HepG2 (cell line): Measurements from ENCODE around the gene NXPE3. TPM values are rescaled to one million over a fixed set of nuclear protein-coding genes. Genes with fewer than 3 reads are reported as not detected.

Experiments used
- HNRNPUL1 ChIP-seq: fragments of 200-400 bp; formaldehyde crosslinking; IDR thresholded peaks from 2 replicates; pipeline ENCODE4 v1.6.1; 2017; ENCODE audit warnings: low read depth, mild to moderate bottlenecking, low read length, moderate library complexity
- MAZ ChIP-seq, 2 experiments: sonication (generic) in 1 of 2; formaldehyde crosslinking in 1 of 2; IDR thresholded peaks; 2 replicates each; pipeline versions ENCODE4 v1.5.0 to v1.6.1; 2012 to 2020; ENCODE audit warnings: low read depth in 2 of 2, mild to moderate bottlenecking in 2 of 2, borderline replicate concordance in 1 of 2, improper control_type of control experiment in 1 of 2, low read length in 1 of 2, missing genetic modification reagents in 1 of 2, moderate library complexity in 1 of 2
- RBFOX2 ChIP-seq: fragments of 200-400 bp; formaldehyde crosslinking; IDR thresholded peaks from 2 replicates; pipeline ENCODE4 v1.6.1; 2017; ENCODE audit warnings: low read depth, mild to moderate bottlenecking, low read length
- RCOR2 ChIP-seq: IDR thresholded peaks from 2 replicates; pipeline ENCODE4 v1.6.1; 2016; ENCODE audit warnings: missing biosample characterization, missing genetic modification reagents
- REXO4 ChIP-seq: sonication (generic); formaldehyde crosslinking; IDR thresholded peaks from 2 replicates; pipeline ENCODE4 v1.8.0; 2022; ENCODE audit warnings: missing genetic modification reagents, mild to moderate bottlenecking, borderline replicate concordance
- TSC22D2 ChIP-seq: sonication (generic); formaldehyde crosslinking; IDR thresholded peaks from 2 replicates; pipeline ENCODE4 v1.5.1; 2020; ENCODE audit warnings: missing genetic modification reagents, mild to moderate bottlenecking, borderline replicate concordance
- XRCC5 ChIP-seq: fragments of 200-400 bp; formaldehyde crosslinking; optimal IDR thresholded peaks from 2 replicates; pipeline ENCODE3; 2017; ENCODE audit warnings: mild to moderate bottlenecking, low read length
- ZBTB20 ChIP-seq: sonication (generic); formaldehyde crosslinking; IDR thresholded peaks from 2 replicates; pipeline ENCODE4 v1.8.1; 2023; ENCODE audit warnings: missing genetic modification reagents, low read depth, mild to moderate bottlenecking, borderline replicate concordance
- ZNF3 ChIP-seq: IDR thresholded peaks from 2 replicates; pipeline ENCODE4 v1.7.0; 2017; ENCODE audit warnings: inconsistent platforms
- ZNF337 ChIP-seq: sonication (generic); formaldehyde crosslinking; IDR thresholded peaks from 2 replicates; pipeline ENCODE4 v1.5.1; 2020; ENCODE audit warnings: missing genetic modification reagents, low read depth, mild to moderate bottlenecking, borderline replicate concordance
- ZNF33A ChIP-seq: sonication (generic); formaldehyde crosslinking; IDR thresholded peaks from 2 replicates; pipeline ENCODE4 v1.5.1; 2020; ENCODE audit warnings: missing genetic modification reagents, mild to moderate bottlenecking, moderate library complexity, borderline replicate concordance
- ZNF446 ChIP-seq: sonication (generic); formaldehyde crosslinking; IDR thresholded peaks from 2 replicates; pipeline ENCODE4 v1.5.0; 2020; ENCODE audit warnings: mild to moderate bottlenecking, missing genetic modification reagents
- ZNF614 ChIP-seq: IDR thresholded peaks from 2 replicates; pipeline ENCODE4 v1.6.1; 2018; ENCODE audit warnings: missing biosample characterization, missing genetic modification reagents, inconsistent platforms, borderline replicate concordance
- ZNF879 ChIP-seq: sonication (generic); formaldehyde crosslinking; IDR thresholded peaks from 2 replicates; pipeline ENCODE4 v1.8.1; 2023; ENCODE audit warnings: missing genetic modification reagents
- ZNF883 ChIP-seq: sonication (generic); formaldehyde crosslinking; IDR thresholded peaks from 2 replicates; pipeline ENCODE4 v1.5.1; 2020; ENCODE audit warnings: mild to moderate bottlenecking, missing genetic modification reagents; ENCODE audit errors: not compliant biosample characterization
- polyA plus RNA-seq, 8 experiments: library from polyadenylated mRNA; depleted of rRNA in 3 of 8; stranded (reverse) in 7 of 8; unstranded in 1 of 8; fragments of >200 nt; fragmentation: Illumina TruSeq in 4 of 8; extraction: Trizol in 4 of 8; gene quantifications; 2 replicates each; pipeline versions ENCODE4 v1.2.1 to v1.2.3, GENCODE V29; 2011 to 2016; ENCODE audit warnings: low read depth in 4 of 8, missing spikeins in 1 of 8, mixed read lengths in 1 of 8; ENCODE audit not compliant: insufficient read depth in 1 of 8
- total RNA-seq, 5 experiments: library from RNA; depleted of rRNA; stranded (reverse); fragments of >200 nt; fragmentation: Illumina TruSeq; extraction: Trizol; gene quantifications; 2 replicates each; pipeline ENCODE4 v1.2.3, GENCODE V29; 2016; ENCODE audit warnings: low read depth in 1 of 5
- TF ChIP-seq, protein P1 (sequence below): sonication (generic); formaldehyde crosslinking; IDR thresholded peaks from 2 replicates; pipeline ENCODE4 v1.4.0; 2020; ENCODE audit warnings: missing genetic modification reagents, mild to moderate bottlenecking, borderline replicate concordance
- TF ChIP-seq, protein P2 (sequence below): sonication (generic); formaldehyde crosslinking; IDR thresholded peaks from 2 replicates; pipeline ENCODE4 v1.9.0; 2021; ENCODE audit warnings: missing genetic modification reagents, borderline replicate concordance
- TF ChIP-seq, protein P3 (sequence below): sonication (generic); formaldehyde crosslinking; IDR thresholded peaks from 2 replicates; pipeline ENCODE4 v1.5.1; 2020; ENCODE audit warnings: mild to moderate bottlenecking, missing genetic modification reagents, borderline replicate concordance
- TF ChIP-seq, protein P4 (sequence below): sonication (generic); formaldehyde crosslinking; IDR thresholded peaks from 2 replicates; pipeline ENCODE4 v1.8.0; 2022; ENCODE audit warnings: mild to moderate bottlenecking, missing genetic modification reagents, moderate library complexity

NXPE3 gene
- total and polyA plus RNA-seq, 2 of the 13 experiments (the other 11 are each of a cell fraction or from before 2014, with no cell fraction given), result 3.5 to 4.7 TPM

DNA sequence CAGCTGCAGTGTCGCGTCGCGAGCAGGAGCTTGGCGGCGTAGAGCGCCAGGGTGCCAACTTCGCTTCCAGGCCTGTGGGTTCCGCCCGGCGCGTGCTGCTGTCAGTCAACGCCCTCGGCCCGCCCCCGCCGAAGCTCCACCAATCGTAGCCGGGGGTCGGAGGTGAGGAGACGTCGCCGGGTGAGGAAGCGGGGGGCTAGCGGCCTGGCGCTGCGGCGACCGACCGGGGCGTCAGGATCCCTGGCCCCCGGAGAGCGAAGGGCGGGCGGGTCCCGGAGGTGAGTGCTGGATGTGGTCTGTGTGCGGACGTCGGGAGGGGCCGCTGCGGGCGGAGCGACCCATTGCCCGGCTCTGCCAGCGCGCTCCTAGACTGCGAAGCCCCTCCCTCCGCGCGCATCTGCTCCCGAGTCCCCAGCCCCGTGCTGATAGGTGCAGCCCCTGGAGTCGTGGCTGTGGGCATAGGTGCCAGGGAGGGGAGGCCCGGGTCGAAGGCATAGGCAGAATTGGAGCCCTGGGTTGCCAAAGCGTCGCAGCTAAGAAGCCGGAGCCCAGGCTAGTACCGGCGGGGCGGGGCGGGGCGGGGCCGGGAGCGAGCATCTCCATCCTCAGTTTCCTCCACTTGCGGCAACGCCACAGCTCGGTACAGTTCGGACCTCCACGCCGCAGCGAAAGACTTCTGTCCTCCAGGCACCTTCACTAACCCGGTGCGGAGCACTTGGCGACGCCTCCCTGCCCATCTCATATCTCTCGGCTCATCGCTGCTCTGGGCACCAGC, at the start of gene NXPE3 (continued):
- TF ChIP-seq, protein P1, sequence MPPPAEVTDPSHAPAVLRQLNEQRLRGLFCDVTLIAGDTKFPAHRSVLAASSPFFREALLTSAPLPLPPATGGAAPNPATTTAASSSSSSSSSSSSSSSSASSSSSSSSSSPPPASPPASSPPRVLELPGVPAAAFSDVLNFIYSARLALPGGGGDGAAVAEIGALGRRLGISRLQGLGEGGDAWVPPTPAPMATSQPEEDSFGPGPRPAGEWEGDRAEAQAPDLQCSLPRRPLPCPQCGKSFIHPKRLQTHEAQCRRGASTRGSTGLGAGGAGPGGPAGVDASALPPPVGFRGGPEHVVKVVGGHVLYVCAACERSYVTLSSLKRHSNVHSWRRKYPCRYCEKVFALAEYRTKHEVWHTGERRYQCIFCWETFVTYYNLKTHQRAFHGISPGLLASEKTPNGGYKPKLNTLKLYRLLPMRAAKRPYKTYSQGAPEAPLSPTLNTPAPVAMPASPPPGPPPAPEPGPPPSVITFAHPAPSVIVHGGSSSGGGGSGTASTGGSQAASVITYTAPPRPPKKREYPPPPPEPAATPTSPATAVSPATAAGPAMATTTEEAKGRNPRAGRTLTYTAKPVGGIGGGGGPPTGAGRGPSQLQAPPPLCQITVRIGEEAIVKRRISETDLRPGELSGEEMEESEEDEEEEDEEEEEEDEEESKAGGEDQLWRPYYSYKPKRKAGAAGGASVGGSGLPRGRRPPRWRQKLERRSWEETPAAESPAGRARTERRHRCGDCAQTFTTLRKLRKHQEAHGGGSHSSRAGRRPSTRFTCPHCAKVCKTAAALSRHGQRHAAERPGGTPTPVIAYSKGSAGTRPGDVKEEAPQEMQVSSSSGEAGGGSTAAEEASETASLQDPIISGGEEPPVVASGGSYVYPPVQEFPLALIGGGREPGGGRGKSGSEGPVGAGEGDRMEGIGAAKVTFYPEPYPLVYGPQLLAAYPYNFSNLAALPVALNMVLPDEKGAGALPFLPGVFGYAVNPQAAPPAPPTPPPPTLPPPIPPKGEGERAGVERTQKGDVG (CRISPR knock-in tag), result no peak
- TF ChIP-seq ZBTB20 (CRISPR knock-in tag), result no peak; the same call in 1 of the 2 replicates
- TF ChIP-seq RBFOX2, result peak; percentile 72
- TF ChIP-seq ZNF446, result peak; percentile 68; the same call in 1 of the 2 replicates
- TF ChIP-seq, protein P2, sequence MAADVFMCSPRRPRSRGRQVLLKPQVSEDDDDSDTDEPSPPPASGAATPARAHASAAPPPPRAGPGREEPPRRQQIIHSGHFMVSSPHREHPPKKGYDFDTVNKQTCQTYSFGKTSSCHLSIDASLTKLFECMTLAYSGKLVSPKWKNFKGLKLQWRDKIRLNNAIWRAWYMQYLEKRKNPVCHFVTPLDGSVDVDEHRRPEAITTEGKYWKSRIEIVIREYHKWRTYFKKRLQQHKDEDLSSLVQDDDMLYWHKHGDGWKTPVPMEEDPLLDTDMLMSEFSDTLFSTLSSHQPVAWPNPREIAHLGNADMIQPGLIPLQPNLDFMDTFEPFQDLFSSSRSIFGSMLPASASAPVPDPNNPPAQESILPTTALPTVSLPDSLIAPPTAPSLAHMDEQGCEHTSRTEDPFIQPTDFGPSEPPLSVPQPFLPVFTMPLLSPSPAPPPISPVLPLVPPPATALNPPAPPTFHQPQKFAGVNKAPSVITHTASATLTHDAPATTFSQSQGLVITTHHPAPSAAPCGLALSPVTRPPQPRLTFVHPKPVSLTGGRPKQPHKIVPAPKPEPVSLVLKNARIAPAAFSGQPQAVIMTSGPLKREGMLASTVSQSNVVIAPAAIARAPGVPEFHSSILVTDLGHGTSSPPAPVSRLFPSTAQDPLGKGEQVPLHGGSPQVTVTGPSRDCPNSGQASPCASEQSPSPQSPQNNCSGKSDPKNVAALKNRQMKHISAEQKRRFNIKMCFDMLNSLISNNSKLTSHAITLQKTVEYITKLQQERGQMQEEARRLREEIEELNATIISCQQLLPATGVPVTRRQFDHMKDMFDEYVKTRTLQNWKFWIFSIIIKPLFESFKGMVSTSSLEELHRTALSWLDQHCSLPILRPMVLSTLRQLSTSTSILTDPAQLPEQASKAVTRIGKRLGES (CRISPR knock-in tag), result no peak
- TF ChIP-seq HNRNPUL1, result no peak
- peak; percentile 83 for TF ChIP-seq XRCC5
- TF ChIP-seq, protein P3, sequence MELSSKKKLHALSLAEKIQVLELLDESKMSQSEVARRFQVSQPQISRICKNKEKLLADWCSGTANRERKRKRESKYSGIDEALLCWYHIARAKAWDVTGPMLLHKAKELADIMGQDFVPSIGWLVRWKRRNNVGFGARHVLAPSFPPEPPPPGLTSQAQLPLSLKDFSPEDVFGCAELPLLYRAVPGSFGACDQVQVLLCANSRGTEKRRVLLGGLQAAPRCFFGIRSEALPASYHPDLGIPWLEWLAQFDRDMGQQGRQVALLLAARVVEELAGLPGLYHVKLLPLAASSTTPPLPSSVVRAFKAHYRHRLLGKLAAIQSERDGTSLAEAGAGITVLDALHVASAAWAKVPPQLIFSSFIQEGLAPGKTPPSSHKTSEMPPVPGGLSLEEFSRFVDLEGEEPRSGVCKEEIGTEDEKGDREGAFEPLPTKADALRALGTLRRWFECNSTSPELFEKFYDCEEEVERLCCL (CRISPR knock-in tag), result no peak
- TF ChIP-seq, protein P4, sequence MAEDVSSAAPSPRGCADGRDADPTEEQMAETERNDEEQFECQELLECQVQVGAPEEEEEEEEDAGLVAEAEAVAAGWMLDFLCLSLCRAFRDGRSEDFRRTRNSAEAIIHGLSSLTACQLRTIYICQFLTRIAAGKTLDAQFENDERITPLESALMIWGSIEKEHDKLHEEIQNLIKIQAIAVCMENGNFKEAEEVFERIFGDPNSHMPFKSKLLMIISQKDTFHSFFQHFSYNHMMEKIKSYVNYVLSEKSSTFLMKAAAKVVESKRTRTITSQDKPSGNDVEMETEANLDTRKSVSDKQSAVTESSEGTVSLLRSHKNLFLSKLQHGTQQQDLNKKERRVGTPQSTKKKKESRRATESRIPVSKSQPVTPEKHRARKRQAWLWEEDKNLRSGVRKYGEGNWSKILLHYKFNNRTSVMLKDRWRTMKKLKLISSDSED (CRISPR knock-in tag), result no peak
- TF ChIP-seq REXO4 (CRISPR knock-in tag), result no peak
- TF ChIP-seq ZNF3 (CRISPR knock-in tag), result no peak
- peak; percentile 84 for TF ChIP-seq ZNF883
- TF ChIP-seq ZNF614 (CRISPR knock-in tag), result peak; percentile 33; the same call in 1 of the 2 replicates
- TF ChIP-seq RCOR2 (CRISPR knock-in tag), result no peak
- TF ChIP-seq TSC22D2 (CRISPR knock-in tag), result no peak
- TF ChIP-seq ZNF879 (CRISPR knock-in tag), result peak; percentile 28; the same call in 1 of the 2 replicates
- TF ChIP-seq MAZ (IDR thresholded peaks at IDR 0.05; ENCODE audit: borderline replicate concordance, low read depth, low read length), result peak; percentile 51; the same call in 1 of the 2 replicates
- TF ChIP-seq MAZ (CRISPR knock-in tag; IDR thresholded peaks at IDR 0.05; ENCODE audit: low read depth), result peak; percentile 73; the same call in 1 of the 2 replicates
- TF ChIP-seq ZNF337, result no peak
- TF ChIP-seq ZNF33A (CRISPR knock-in tag), result no peak
